ENCODE data around the gene AKAP6. TPM values are rescaled to one million over a fixed set of nuclear protein-coding genes. Genes with fewer than 3 reads are reported as not detected.

Gene AKAP6
- total RNA-seq, 1 experiment from 2014 or later = 1.9 TPM

GRCh38 chr14:32508281-32508680, 179.2 kb downstream of the AKAP6 start (continued):
- no peak for TF ChIP-seq JUND (IDR thresholded peaks at IDR 0.05)

- no TSS peak for BruUV-seq (replicated peaks)
- Histone ChIP-seq H3K27ac (ENCODE audit: low read depth, low read length) (no peak overlapping the region), H3K4me1 (ENCODE audit: control insufficient read depth in 1 of 2, insufficient read depth in 2 of 2, low read length in 2 of 2) (peaks cover 4 to 6% of the 10 kb centered on the region in 2 experiments; a peak in 3 of 4 replicates), H3K79me2 (ENCODE audit: insufficient read depth, low read length) (no peaks in the 10 kb centered on the region), H3K9ac (ENCODE audit: low read length) (no peak overlapping the region), H3K9me2 (ENCODE audit: insufficient read depth) (no peaks in the 10 kb centered on the region), H4K20me1 (ENCODE audit: insufficient read depth) (no peaks in the 10 kb centered on the region; the same call in 1 of the 2 replicates), H3K27me3 (ENCODE audit: insufficient read depth, low read length) (no peaks in the 10 kb centered on the region), H2AFZ (ENCODE audit: low read depth, low read length, poor library complexity, severe bottlenecking) (no peak overlapping the region), H3K9me3 (ENCODE audit: control insufficient read depth in 1 of 2, insufficient read depth in 1 of 2, low read depth in 1 of 2, low read length in 2 of 2) (no peaks in the 10 kb centered on the region), H3K4me2 (ENCODE audit: low read length) (no peak overlapping the region), H3K4me3 (replicated peaks in 1 of 2; ENCODE audit: low read depth in 1 of 2, low read length in 2 of 2) (no peak overlapping the region), H3K36me3 (ENCODE audit: control insufficient read depth in 1 of 2, insufficient read depth in 2 of 2, low read length in 2 of 2) (no peaks in the 10 kb centered on the region)
- ChIA-PET CTCF (no interaction called here), POLR2A (no interaction called here), RAD21 (ENCODE audit: low non-redundant PET in 1 of 2, low total read pairs in 2 of 2, uncharacterized antibody in 2 of 2, unreplicated experiment in 2 of 2) (no interaction called here)
- intact Hi-C loops (cut with micrococcal nuclease) = no loop called here
- no peak for TF ChIP-seq RAD21 (IDR thresholded peaks at IDR 0.05; ENCODE audit: low read depth)
- no peak for TF ChIP-seq ZFX (IDR thresholded peaks at IDR 0.05)
- TF ChIP-seq SIN3A (IDR thresholded peaks at IDR 0.05; ENCODE audit: low read depth) = no peak
- no peak for TF ChIP-seq SP1 (IDR thresholded peaks at IDR 0.05; ENCODE audit: low read depth)
- no peak for TF ChIP-seq JUND (IDR thresholded peaks at IDR 0.05)
- TF ChIP-seq MAX (IDR thresholded peaks at IDR 0.05) = no peak
- no peak for TF ChIP-seq POLR2AphosphoS5 (IDR thresholded peaks at IDR 0.05; ENCODE audit: low read depth, low read length)
- TF ChIP-seq, protein P1, sequence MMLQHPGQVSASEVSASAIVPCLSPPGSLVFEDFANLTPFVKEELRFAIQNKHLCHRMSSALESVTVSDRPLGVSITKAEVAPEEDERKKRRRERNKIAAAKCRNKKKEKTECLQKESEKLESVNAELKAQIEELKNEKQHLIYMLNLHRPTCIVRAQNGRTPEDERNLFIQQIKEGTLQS (IDR thresholded peaks at IDR 0.05) = no peak
- no peak for TF ChIP-seq REST (IDR thresholded peaks at IDR 0.05; ENCODE audit: low read depth)
- TF ChIP-seq POLR2A (IDR thresholded peaks at IDR 0.05; ENCODE audit: borderline replicate concordance, extremely low read depth, insufficient read depth, insufficient read length) = no peak
- no peak for TF ChIP-seq YY1 (IDR thresholded peaks at IDR 0.05; ENCODE audit: extremely low read depth, insufficient replicate concordance, low read depth, low read length)
- no peak for TF ChIP-seq CEBPB (IDR thresholded peaks at IDR 0.05; ENCODE audit: low read depth)
- no peak for ATAC-seq
- no peak for DNase-seq (ENCODE audit: low read depth, low spot score)
Observed at GRCh38 chr14:32509632-32510187, 180.6 kb downstream of the AKAP6 start.
